HG02642 (cell line): ENCODE measurements around the gene GBA3.

ENCODE experiments used
- ATAC-seq: cut with Tn5 transposase; IDR thresholded peaks from one replicate; pipeline ENCODE4 v1.9.1; 2021; ENCODE audit warnings: mild to moderate bottlenecking; ENCODE audit not compliant: unreplicated experiment, poor library complexity

Gene GBA3

DNA sequence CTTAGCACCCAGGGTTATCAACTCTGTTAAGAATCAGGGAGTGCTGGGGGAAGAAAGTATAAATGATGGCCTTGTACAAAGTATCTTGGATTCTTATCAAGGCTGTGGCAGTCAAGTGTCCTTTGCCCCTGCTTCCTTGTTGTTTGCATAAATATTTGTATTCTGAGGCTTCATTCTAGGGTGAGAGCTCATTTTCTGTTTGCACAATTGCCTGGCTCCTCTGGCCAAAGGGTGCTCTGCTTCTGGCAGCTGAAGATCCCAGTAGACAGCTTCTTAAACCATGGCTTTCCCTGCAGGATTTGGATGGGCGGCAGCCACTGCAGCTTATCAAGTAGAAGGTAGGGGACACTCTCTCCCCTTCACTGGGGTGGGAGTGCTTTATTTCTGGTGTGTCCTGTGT, at the start of gene GBA3:
TSS of gene GBA3 (plus strand) at position 202 of the 400 bp plus-strand sequence.
- ATAC-seq = no peak

DNA sequence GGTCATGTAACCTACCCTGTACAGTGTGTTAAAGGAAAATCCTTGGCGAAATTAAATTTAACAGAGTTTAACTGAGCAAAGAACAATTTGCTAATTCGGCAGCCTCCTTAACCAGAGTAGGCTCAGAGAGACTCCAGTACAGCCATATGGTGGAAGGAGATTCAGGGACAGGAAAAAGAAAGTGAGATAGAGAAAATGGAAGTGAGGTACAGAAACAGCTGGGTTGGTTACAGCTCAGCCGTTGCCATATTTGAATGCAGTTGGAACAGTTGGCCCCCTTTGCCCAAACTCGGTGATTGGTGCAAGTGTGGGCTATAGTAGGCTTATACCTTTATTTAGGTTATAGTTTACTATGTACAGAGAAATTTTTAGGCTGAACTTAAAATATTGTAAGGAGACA, 48.8 kb upstream of the GBA3 start:
- ATAC-seq = no peak

GRCh38 chr4:22645481-22646182, 47.1 kb upstream of the GBA3 start:
- no peak for ATAC-seq

- ATAC-seq = no peak
These were observed 43.7 kb upstream of the GBA3 start for GRCh38 chr4:22648996-22649395.

- ATAC-seq = no peak
These were observed 42.0 kb upstream of the GBA3 start for GRCh38 chr4:22650771-22651170.

- no peak for ATAC-seq
These were observed 39.0 kb upstream of the GBA3 start for GRCh38 chr4:22653752-22654151.

DNA sequence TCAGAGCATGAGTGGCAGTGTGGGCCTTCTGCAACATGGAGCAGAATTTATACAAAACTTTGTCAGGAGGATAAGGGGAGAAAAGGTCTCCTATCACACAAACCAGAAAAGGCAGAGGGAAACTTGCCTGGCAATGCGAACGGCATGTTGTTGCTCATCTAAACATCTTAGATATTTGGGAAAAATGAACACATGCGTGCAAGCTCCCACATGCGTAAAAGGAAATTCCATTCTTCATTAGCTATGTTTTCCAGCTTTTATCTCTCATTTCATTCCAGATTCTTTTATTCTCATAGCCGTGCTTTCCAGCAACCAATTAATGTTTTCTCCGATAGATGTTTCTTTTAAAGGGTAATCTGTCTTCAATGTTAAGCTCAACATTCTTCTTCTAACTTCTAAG, 31.3 kb upstream of the GBA3 start:
- ATAC-seq = no peak

GRCh38 chr4:22667332-22667940, 25.3 kb upstream of the GBA3 start:
- ATAC-seq = no peak

DNA sequence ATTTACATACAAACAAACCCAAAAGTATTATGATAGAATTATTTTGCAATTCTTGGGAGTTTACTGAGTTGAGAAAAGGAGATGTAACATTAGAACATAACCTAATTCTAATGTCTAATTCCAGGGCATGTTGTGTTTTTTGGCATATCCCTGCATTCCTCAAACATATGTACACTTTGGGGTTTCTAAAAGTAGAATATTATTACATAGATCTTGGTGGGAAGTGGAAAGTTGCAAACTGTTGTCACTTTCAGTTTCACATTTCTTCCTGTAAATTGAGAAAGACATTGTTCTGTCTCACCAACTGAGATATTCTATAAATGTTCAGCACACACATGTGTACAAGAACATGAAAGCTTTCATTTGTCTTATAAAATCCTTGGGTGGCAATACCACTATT, 24.4 kb upstream of the GBA3 start:
- ATAC-seq = no peak

- ATAC-seq = no peak
These were observed 24.0 kb upstream of the GBA3 start for GRCh38 chr4:22668702-22669101.

GRCh38 chr4:22670956-22671355, 21.8 kb upstream of the GBA3 start:
- no peak for ATAC-seq

- no peak for ATAC-seq
These were observed 20.2 kb upstream of the GBA3 start for GRCh38 chr4:22672519-22672918.

DNA sequence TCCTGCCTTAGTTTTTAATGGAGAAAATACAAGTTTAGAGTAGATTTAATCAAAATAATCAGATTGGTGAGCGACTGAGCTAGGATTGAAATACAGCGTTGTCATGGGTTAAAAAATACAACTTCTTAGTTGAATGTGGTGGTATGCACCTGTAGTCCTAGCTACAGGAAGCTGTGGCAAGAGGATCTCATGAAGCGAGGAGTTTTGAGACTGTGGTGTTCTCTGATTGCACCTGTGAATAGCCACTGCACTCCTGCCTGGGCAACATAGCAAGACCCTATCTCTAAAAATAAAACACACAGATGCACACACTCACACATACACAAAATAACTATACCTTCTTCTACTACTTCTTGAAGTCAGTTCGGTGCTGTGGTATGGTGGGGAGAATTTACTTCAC, 19.8 kb upstream of the GBA3 start:
- no peak for ATAC-seq

DNA sequence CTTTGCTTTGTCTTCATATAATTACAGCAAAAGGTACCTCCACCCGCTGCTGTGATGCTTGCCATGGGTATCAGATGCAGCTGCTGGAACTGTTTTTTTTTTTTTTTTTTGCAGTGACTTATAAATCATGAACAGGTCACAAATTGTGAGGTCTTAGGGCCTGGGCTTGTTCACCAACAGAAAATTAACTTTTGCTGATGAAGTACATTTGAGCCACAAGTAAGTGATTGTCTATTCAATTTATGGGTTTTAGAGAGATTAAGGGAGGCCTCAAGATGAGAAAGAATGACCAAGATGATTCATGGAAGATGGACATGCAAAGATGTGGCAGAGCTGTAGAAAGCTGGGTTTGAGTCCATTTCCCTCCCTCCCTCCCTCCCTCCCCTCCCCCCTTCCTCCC, 18.0 kb upstream of the GBA3 start:
- ATAC-seq = no peak

DNA sequence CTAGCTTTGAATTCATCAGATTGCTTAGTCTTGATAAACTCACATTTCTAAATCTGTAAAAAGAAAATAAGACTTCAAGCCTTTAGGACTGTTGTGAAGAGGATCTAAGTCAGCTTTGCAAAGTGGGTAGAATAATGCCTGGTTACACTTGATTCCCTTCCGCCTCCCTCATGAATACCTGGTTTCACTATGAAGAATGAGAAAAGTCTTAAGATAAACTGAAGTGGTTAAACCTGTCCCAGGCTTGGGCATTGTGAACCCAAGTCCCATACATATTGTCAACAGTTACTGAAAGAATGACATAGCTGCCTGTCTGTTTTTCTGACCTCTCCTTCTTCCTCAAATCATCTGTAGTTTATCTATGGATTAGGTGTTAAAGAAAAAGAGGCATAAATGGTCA, 16.7 kb upstream of the GBA3 start:
- ATAC-seq = no peak

DNA sequence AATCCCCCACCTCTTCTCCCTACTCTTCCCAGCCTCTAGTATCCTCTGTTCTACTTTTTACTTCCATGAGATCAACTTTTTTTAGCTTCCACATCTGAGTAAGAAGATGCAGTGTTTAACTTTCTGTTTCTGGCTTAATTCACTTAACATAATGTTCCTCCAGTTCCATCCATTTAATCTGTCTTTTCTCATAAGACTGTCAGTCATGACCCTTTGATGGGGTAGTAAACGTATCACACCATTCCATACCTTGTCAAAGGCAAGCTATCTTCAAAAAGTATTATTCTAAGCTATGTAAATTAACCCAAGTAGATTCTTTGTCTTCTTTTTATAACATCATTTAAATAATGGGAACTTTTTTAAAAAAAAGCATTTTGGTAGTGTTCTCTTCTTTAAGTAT, 15.0 kb upstream of the GBA3 start:
- no peak for ATAC-seq

DNA sequence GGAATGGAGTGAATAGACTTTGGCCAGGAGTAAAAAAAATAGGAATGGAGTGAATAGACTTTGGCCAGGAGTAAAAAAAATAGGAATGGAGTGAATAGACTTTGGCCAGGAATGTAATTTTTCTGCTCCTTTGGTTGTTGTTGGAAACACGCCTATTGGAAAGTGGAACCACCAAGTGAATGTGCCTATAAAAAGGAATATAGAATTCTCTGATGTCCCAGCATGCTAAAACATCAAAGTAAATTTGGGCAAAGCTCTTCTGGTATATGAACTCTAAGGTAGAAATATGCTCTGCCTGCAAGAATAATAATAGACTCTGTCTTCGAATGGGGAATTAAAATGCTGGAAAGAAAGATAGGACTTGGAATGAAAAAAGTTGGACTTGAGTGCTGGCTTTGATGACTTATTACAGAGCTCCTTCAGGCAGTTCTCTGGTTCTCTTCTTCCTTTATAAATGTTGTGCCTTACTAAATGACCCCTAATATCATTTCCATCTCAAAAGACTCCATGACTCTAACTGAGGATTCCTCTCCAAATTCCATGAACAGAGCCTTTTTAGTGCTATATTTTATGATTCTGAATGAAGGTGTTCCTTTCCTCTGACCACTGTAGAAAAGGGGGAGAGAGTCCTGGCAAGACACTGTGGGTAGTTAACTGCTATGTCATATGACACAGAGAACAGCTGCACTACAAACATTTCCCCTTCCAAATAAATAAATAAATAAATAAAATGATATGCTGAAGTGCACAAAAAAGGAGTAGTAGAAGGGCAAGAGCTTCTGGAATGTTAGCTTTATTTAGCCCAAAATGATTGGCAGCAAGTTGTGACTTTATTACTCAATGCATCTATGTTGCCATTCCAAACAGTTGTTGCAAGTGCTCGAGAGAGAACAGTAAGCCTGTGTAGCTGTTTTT, 13.5 kb upstream of the GBA3 start:
- no peak for ATAC-seq

DNA sequence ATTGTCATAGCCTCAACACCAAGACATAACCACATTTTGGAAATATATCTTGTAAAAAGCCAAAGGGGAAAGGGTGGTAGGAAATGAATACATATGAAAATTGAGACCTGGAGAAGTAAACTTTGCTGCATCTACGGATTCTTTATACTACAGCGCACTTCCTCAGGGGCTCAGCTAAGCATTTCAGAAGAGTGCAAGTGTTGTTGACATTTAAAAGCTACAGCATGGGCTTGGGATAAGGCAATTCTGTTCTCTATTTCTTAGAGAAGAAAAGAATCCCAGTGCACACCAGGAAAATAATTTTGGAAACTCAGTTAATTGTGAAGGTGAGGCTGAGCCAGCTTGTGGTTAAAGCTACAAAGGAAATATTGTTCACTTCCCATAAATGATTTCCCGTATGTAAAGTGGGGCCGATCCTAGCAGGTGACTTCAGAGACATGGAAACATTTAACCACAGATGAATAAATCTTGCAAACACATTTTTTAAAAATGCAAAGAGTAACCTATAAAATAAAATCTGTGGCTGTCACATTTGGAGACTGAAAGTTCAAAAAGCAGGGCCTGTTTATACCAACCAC, 12.6 kb upstream of the GBA3 start:
- no peak for ATAC-seq

DNA sequence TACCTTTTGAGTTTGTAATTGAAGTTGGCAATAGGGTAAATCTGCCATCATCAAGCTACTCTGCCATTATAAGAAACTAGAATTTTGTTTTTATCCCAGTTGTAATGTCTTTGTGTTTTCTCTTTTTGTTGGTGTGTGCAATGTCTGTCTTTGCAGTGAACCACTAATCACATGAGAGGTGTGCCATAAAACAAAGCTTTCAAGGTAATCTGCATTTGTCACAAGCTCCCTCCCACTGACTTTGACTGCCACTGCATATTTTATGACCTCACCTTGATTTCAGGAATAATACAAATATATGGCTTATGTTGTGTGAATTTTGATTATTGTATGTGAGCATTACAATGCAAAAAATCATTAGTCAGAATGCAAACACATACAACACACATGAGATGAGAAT, 9.0 kb upstream of the GBA3 start:
- ATAC-seq = no peak

GRCh38 chr4:22686141-22686540, 6.6 kb upstream of the GBA3 start:
- no peak for ATAC-seq

DNA sequence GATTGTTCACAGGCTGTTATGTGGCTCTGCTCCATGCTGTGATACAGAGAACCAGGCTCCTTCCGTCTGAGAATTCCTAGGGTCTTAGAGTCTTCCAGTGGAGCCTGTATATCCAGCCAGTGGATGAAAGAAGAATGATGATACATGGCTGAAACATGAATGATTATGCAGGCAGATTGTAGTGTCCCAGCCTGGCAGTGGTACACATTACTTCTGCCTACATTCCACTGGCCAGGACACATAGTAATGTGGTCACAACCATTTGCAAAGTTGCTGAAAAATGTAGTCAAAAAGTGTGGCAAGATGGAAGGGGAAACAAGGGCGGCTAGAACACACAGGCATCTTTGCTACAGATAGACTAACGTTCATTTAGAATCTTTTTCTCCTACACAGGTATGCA, 4.5 kb upstream of the GBA3 start:
- ATAC-seq = no peak
